HuH-7.5 (cell line): ENCODE data around the gene PEX19.

Source experiments
- DNase-seq: peaks from one replicate; pipeline ENCODE4 v3.0.0; 2011; ENCODE audit warnings: low spot score

Gene PEX19

DNA sequence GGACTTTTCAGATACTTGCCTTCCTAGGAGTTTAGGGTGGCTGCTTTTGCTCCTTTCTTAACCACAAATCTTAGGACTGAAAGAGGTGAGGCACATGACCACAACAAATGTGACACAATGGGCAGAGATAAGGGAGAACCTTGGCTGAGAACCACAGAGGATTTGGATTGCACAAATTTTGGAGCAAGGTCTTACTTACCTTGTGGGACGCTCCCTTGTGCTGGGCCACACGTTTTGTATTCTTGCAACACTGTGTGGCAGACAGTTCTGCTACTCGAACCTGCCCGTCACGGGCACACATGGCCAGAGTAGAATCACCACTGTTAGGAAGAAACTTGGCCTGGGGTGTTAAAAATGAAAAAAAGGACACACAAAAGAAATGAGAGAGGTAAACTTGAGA lies 46.5 kb downstream of the PEX19 start:
- DNase-seq: no peak

DNA sequence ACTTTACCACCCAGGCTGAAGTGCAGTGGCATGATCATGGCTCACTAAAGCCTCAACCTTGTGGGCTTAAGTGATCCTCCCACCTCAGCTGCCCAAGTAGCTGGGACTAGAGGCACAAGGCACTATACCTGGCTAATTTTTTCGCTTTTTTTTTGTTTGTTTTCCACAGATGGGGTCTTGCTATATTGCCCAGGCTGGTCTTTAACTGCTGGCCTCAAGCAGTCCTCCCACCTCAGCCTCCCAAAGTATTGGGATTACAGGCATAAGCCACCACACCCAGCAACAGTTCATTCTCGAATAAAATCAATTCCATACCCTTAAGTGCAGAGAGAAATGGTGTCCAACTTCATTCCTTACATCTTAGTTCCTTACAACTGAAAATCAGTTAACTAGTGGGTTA lies 47.4 kb downstream of the PEX19 start:
- DNase-seq: no peak

DNA sequence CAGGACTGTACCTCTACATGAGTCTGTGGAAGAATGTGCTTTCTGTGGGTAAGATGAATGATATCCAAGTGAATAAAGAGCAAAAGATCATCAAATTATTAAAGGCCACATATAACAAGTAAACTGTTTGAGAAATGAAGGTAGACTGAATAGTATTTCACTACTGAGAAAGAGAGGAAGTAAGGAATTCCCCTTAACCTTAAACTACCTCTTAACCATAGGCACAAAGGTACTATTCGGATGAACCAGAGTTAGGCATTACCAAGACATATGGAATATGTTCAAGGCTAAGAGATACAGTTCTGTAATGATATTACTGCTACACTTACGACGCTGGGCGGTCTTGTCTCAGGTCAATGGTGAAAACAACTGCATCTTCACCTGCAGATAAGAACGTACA lies 48.1 kb downstream of the PEX19 start:
- DNase-seq: no peak

DNA sequence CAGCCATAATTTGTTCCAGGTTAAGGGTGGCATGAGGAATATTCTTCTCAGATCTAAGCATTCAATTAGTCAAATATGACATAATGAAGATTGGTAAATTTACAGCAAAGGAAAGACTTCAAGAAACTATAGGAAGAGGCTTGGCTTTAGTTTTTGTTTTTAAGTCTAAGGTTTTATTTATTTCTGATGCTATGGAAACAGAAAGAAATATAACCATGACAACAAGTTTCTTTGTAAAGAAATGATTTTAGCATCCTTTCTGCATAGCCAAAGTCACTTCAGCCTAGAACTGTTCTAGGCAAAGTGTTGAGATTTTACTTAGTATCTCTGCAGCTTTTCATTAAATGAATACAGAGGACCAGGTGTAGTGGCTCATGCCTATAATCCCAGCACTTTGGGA lies 52.0 kb downstream of the PEX19 start:
- DNase-seq: no peak

DNA sequence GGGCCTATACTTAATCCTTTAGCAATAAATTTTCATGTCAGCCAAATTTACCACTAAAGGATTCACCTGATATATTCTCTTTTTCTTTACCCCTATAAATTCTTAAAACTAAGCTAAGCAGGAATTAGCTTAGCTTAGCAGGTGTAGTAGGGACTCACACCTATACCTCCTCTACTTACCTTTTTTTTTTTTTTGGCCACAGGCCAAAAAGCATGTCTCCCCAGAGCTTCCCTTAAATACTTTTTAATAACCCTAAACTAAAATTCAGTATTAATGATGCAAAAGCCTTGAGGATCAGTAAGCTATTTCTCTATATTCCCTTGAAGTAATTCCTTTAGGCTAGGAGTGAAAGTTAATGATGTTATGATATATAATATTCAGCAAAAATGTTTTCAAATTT lies 56.5 kb downstream of the PEX19 start:
- no peak for DNase-seq

DNA sequence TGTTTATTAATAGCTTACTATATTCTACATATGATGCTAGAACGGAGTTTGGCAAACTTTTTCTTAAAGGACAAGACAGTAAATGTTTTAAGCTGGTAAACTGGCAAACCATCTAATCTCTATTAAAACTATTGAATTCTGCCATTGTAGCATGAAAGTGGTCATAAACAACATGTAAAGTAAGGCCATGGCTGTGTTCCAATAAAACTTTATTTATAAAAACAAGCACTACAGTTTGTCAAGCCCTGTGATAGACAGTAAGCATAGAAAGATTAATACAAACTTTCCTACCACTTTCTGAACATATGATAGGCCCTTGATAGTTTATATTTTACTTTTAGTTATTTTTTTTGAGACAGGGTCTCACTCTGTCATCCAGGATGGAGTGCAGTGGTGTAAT lies 57.4 kb downstream of the PEX19 start:
- no peak for DNase-seq

DNA sequence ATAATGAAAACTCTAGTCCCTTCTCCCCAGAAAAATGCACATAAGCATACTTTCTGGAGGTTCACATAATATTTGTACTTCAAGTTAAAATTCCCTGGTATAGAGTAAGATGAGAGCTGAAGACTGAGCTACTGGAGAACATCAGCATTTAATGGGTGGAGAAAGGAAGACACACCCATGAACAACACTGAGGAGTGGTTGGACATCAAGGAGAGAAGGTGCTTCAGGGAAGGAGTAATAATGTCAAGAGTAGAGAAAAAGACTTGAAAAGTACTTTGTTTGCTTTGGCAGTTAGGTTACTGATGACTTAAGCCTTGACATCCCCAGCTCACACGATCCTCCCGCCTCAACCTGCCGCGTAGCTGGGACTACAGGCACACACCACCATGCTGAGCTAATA lies 57.9 kb downstream of the PEX19 start:
- DNase-seq: no peak
